ENCODE results near the gene PKP2.

Gene PKP2

GRCh38 chr12:32860192-32860591, 36.4 kb downstream of the PKP2 start:
- DNase-seq = no peak

- DNase-seq = no peak
Observed at GRCh38 chr12:32859389-32859788, 37.2 kb downstream of the PKP2 start.

GRCh38 chr12:32854716-32855115, 41.9 kb downstream of the PKP2 start:
- DNase-seq = no peak

- DNase-seq = no peak
Observed at GRCh38 chr12:32854097-32854496, 42.5 kb downstream of the PKP2 start.

GRCh38 chr12:32847287-32847686, 49.3 kb downstream of the PKP2 start:
- DNase-seq = no peak

GRCh38 chr12:32846053-32846452, 50.5 kb downstream of the PKP2 start:
- no peak for DNase-seq

GRCh38 chr12:32843528-32844095, 53.0 kb downstream of the PKP2 start:
- no peak for DNase-seq

- no peak for DNase-seq
Observed at GRCh38 chr12:32841061-32841460, 55.5 kb downstream of the PKP2 start.

- DNase-seq = no peak
Observed at GRCh38 chr12:32839828-32840227, 56.7 kb downstream of the PKP2 start.

GRCh38 chr12:32837974-32838373, 58.6 kb downstream of the PKP2 start:
- no peak for DNase-seq

- no peak for DNase-seq
Observed at GRCh38 chr12:32836710-32837109, 59.9 kb downstream of the PKP2 start.

- no peak for DNase-seq
Observed at GRCh38 chr12:32834122-32834521, 62.5 kb downstream of the PKP2 start.

- DNase-seq = no peak
Observed at GRCh38 chr12:32828552-32828951, 68.0 kb downstream of the PKP2 start.

GRCh38 chr12:32828120-32828519, 68.5 kb downstream of the PKP2 start:
- no peak for DNase-seq

GRCh38 chr12:32826807-32827412, 69.7 kb downstream of the PKP2 start:
- no peak for DNase-seq

GRCh38 chr12:32824596-32824995, 72.0 kb downstream of the PKP2 start:
- no peak for DNase-seq

GRCh38 chr12:32822344-32822743, 74.2 kb downstream of the PKP2 start:
- DNase-seq = no peak

- no peak for DNase-seq
Observed at GRCh38 chr12:32821710-32822109, 74.9 kb downstream of the PKP2 start.

- DNase-seq = no peak
Observed at GRCh38 chr12:32821293-32821692, 75.3 kb downstream of the PKP2 start.

- no peak for DNase-seq
Observed at GRCh38 chr12:32820376-32820931, 76.1 kb downstream of the PKP2 start.

- no peak for DNase-seq
Observed at GRCh38 chr12:32819424-32819823, 77.2 kb downstream of the PKP2 start.

- no peak for DNase-seq
Observed at GRCh38 chr12:32811686-32812392, 84.7 kb downstream of the PKP2 start.

- DNase-seq = no peak
Observed at GRCh38 chr12:32809846-32810245, 86.7 kb downstream of the PKP2 start.

- DNase-seq = no peak
Observed at GRCh38 chr12:32809196-32809595, 87.4 kb downstream of the PKP2 start.

All from CD4-positive, alpha-beta T cell treated with Interleukin-1 beta for 1 hour (primary cell).